GM18505 (cell line): Measurements from ENCODE around the gene XAGE5.
"Not testable (repeated sequence)": the region's sequence is repeated elsewhere in the genome, so short reads cannot be mapped to it uniquely, and the experiment has no call there.

Experiments
- ATAC-seq: cut with Tn5 transposase; IDR thresholded peaks from one replicate; pipeline ENCODE4 v1.9.1; 2021; ENCODE audit not compliant: unreplicated experiment
- POLR2A ChIP-seq: IDR thresholded peaks from 4 replicates; pipeline ENCODE4 v1.6.1; 2011; ENCODE audit warnings: borderline replicate concordance; ENCODE audit not compliant: insufficient read depth, insufficient read length; ENCODE audit errors: extremely low read depth

XAGE5 gene, protein sequence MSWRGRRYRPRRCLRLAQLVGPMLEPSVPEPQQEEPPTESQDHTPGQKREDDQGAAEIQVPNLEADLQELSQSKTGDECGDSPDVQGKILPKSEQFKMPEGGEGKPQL

GRCh38 chrX:52811065-52811625 lies at the start of gene XAGE5:
TSS of gene XAGE5 (plus strand) at chrX:52811287. CDS start at chrX:52812567, 1,280 bp downstream.
- no peak for TF ChIP-seq POLR2A
- ATAC-seq: no peak

- ATAC-seq: not testable (repeated sequence)
Observed at GRCh38 chrX:52765983-52766382, 45.1 kb upstream of the XAGE5 start.

DNA sequence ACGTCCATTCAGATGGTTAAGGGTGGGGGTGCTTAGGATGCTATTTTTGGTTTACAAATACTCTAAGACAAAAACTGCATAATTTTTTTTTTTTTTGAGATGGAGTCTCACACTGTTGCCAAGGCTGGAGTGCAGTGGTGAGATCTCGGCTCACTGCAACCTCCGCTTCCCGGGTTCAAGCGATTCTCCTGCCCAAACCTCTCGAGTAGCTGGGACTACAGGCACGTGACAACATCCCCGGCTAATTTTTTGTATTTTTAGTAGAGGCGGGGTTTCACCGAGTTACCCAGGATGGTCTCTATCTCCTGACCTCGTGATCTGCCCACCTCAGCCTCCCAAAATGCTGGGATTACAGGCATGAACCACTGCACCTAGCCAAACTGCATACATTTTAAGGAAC lies 37.6 kb upstream of the XAGE5 start:
- not testable (repeated sequence) for ATAC-seq

DNA sequence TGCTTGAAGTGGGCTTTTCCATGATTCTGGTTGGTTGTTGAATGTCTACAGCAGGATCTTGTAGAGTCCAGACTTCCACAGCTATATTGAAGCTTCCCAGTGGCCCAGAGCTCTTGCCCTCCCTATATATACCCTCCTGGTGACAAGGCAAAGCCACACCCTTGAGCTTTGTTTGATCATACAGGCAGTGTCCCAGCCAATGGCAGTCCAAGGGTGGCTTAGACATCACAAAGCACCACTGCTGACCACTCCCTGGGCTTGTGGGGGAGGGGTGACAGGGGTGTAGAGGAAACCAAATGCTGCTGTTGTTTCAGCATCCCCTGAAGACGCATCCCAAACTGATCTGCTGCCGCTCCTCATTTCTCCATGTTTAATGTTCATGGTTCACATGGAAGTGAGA lies 13.8 kb upstream of the XAGE5 start, which contains the start of gene SPANXN5:
Gene SPANXN5 (minus strand): TSS at position 101 of the 400 bp plus-strand sequence. CDS start 79 bp downstream, at position 22.
- not testable (repeated sequence) for ATAC-seq

- ATAC-seq: not testable (repeated sequence)
Observed at GRCh38 chrX:52804876-52805275, 6.2 kb upstream of the XAGE5 start.

DNA sequence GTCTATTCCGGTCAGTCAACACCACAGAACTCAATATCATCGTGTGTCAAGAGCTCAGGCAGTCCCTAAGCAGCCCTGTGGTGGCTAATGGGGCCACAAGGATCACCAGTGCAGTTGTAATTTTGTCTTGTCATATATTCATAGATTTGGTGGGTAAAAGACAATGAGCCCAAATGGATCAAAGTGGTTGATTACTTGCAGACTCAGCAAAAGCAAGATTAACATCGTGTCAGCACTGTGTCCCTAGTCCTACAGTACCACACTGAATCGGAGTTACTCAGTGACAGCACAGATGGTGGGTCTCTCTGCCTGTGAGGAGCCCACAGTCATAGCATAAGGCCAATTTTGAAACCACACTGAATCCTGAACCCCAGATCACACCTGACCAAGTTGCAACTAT lies 8.7 kb downstream of the XAGE5 start:
- no peak for ATAC-seq
- TF ChIP-seq POLR2A: no peak

DNA sequence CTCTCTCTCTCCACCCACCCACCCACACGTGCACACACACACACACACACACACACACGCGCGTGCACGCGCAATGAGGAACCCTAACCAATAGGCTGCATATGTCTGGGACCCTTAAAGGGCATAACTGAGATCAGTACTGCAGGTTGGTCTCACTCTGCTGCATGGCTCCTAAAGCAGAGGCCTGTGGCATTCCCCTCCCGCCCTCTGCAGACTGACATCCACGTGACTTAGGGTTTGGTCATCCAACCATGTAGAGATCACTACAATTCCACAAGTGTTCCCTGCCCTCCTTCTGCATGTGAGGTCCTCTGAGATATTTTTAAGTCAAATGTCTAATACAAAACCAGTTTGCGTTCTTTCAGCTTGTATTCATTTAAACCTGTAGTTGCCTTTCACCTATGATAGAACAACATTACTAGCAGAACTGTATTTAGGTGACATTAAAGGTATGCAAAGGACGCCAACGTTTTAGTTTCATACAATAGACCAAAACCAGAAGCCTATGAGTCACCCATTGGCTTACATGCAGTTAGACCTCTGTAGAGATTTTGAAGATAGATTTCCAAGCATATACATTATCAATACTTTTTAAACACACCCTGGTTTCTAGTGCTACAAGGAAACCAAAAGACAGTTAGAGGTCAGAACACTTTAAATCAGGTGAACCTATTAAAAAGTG lies 10.1 kb downstream of the XAGE5 start:
- TF ChIP-seq POLR2A: no peak
- no peak for ATAC-seq

GRCh38 chrX:52824608-52825007 lies 13.5 kb downstream of the XAGE5 start:
- no peak for ATAC-seq
- TF ChIP-seq POLR2A: no peak

GRCh38 chrX:52830551-52830950 lies 19.5 kb downstream of the XAGE5 start:
- no peak for ATAC-seq
- TF ChIP-seq POLR2A: no peak

- no peak for TF ChIP-seq POLR2A
- ATAC-seq: no peak
Observed at GRCh38 chrX:52839137-52839536, 28.1 kb downstream of the XAGE5 start.

DNA sequence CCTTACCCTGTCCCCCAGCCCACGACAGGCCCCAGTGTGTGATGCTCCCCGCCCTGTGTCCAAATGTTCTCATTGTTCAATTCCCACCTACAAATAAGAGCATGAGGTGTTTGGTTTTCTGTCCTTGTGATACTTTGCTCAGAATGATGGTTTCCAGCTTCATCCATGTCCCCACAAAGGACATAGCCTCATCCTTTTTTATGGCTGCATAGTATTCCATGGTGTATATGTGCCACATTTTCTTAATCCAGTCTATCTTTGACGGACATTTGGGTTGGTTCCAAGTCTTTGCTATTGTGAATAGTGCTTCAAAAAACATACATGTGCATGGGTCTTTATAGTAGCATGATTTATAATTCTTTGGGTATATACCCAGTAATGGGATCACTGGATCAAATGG lies 32.5 kb downstream of the XAGE5 start:
- ATAC-seq: not testable (repeated sequence)

DNA sequence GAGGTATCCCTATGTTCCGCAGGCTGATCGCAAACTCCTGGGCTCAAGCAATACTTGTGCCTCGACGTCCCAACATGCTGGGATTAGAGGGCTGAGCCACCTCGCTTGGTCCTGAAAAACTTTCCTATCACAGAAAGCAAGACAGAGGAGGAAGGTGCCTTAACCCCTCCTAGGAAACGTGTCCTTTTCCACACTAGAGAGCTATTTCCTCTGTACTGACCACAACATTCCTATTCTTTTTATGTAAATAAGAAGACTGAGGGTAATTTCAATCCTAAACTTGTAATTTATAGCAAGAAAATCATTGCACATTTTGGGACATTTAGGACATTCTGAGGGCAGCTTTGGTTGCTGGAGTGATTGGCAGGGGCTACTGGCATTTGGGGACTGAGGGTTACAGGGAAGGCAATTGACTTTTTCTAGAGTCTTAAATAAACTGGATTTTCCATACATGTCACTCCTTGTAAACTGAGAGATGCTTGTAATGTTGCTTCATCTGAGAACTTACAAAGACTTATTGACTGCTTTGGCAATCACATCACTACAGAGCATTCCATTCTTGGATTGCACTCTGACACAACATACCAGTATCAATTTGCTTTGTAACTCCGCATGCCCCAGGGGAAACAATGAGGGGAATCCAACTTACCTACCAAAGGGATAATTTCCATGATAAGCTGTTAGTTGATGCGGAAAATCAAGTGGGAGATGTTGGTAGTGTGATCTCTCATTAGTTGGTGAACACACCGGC lies 41.2 kb downstream of the XAGE5 start:
- no peak for TF ChIP-seq POLR2A
- ATAC-seq: no peak

- not testable (repeated sequence) for ATAC-seq
Observed at GRCh38 chrX:52856991-52857525, 46.0 kb downstream of the XAGE5 start.

GRCh38 chrX:52865343-52865998 lies 54.4 kb downstream of the XAGE5 start:
- TF ChIP-seq POLR2A: no peak
- ATAC-seq: no peak
